ENCODE data around the gene SEMA5A. TPM values are rescaled to one million over a fixed set of nuclear protein-coding genes. Genes with fewer than 3 reads are reported as not detected.

The SEMA5A gene
- total RNA-seq, 4 donors from 2014 or later = 2.3 to 4.7 (median 3.7) TPM

DNA sequence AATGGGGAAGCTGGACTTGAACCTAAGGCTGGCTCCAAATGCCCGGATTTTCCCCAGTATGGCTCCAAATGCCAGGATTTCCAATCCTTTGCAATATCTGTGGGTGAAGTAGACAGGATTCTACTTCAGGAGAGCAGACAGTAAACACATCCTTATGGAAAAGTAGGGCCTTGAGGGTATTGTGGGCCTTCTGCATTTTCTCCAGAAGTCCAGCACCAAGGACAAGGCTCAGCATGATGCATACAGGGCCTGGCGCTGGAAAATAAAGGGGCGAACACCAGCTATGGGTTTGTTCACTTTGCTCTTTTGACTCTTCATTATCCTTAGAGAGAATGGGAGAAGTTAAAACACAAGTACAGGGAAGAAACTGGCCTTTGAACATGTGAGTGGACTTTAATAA, 347.5 kb downstream of the SEMA5A start:
- no peak overlapping the region for H3K27ac ChIP-seq
- H3K9me3 ChIP-seq = no peaks in the 10 kb centered on the region
- no peaks in the 10 kb centered on the region for H3K4me1 ChIP-seq
- TF ChIP-seq EP300 (IDR thresholded peaks at IDR 0.05) = no peak
- TF ChIP-seq POLR2AphosphoS5 (IDR thresholded peaks at IDR 0.05) = no peak
- no peak for TF ChIP-seq POLR2A (IDR thresholded peaks at IDR 0.05)
- no peak for ATAC-seq
- H3K4me3 ChIP-seq = no peak overlapping the region
- H3K27me3 ChIP-seq = no peaks in the 10 kb centered on the region
- 96 to 100% methylated on average over 1 to 3 of the region's 3 CpGs for WGBS, 2 donors (ENCODE audit: low coverage in 1 of 2)
- H3K36me3 ChIP-seq = no peaks in the 10 kb centered on the region

DNA sequence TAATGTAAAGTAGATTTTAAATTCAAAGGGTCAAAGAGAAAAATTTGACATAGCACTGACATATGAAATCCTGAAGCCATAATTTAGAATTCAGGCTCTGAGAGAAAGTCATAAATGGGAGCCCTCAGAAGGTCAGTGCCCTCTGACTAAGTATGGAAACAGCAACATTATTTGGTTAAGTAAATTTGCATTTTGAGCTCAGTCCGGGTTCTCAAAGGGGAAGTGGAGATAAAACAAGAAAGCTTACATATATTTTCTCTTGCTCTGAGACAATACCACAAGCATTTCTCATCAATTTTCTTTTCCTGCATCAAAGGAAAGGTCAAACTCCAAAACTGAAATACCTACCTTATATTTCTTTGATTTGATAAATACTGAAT, 348.0 kb downstream of the SEMA5A start:
- Histone ChIP-seq H3K27me3 (no peaks in the 10 kb centered on the region), H3K36me3 (no peaks in the 10 kb centered on the region), H3K4me3 (no peak overlapping the region), H3K4me1 (no peaks in the 10 kb centered on the region), H3K27ac (no peak overlapping the region), H3K9me3 (no peaks in the 10 kb centered on the region)
- ATAC-seq = no peak
- TF ChIP-seq EP300 (IDR thresholded peaks at IDR 0.05) (no peak), POLR2AphosphoS5 (IDR thresholded peaks at IDR 0.05) (no peak), POLR2A (IDR thresholded peaks at IDR 0.05) (no peak)
- TF ChIP-seq, protein P1, sequence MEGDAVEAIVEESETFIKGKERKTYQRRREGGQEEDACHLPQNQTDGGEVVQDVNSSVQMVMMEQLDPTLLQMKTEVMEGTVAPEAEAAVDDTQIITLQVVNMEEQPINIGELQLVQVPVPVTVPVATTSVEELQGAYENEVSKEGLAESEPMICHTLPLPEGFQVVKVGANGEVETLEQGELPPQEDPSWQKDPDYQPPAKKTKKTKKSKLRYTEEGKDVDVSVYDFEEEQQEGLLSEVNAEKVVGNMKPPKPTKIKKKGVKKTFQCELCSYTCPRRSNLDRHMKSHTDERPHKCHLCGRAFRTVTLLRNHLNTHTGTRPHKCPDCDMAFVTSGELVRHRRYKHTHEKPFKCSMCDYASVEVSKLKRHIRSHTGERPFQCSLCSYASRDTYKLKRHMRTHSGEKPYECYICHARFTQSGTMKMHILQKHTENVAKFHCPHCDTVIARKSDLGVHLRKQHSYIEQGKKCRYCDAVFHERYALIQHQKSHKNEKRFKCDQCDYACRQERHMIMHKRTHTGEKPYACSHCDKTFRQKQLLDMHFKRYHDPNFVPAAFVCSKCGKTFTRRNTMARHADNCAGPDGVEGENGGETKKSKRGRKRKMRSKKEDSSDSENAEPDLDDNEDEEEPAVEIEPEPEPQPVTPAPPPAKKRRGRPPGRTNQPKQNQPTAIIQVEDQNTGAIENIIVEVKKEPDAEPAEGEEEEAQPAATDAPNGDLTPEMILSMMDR (IDR thresholded peaks at IDR 0.05) = no peak
- 47 to 53% methylated on average over 1 of the region's 1 CpG for WGBS, 2 donors (ENCODE audit: low coverage in 1 of 2)

DNA sequence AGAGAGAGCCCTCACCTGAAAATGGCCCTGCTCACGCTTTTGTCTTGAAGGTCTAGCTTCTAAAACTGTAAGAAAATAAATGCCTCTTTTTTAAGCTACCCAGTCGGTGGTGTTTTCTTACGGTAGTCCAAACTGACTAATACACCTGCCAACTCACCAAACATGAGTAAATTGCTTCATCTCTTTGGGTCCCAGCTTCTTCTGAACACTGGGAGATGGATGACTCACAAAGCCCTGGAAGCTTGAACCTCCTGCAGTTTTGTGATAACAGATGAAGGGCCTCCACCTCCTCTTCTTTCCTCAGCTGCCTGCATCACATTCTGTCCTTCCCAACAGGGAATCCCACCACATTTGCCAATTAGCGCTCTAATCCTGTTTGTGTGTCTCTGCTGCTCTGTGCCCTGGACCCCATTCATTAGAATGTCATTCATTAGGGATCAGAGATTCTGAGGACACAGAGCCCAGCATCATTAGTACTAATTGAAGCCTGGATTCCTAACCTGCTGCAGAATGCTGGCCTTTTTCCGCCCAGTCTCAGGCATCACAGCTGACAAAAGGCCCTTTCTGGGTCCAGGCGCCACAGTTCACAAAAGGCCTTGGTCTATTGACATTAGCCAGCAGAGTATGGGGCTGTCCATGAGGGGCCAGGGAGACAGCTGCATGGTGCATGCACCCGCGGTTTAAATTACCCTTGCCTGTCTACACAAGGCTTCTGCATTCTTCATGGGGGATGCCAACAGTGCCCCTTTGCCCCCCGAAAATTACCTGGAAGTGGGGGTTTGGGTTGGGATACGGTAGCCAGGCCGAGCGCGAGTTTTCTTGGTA, 349.3 kb downstream of the SEMA5A start:
- no peaks in the 10 kb centered on the region for H3K27me3 ChIP-seq
- 71 to 77% methylated on average over 2 to 3 of the region's 13 CpGs for WGBS, 2 donors (ENCODE audit: low coverage in 1 of 2)
- H3K27ac ChIP-seq = no peak overlapping the region
- no peak overlapping the region for H3K4me3 ChIP-seq
- H3K36me3 ChIP-seq = no peaks in the 10 kb centered on the region
- TF ChIP-seq POLR2A (IDR thresholded peaks at IDR 0.05) (no peak), POLR2AphosphoS5 (IDR thresholded peaks at IDR 0.05) (no peak), EP300 (IDR thresholded peaks at IDR 0.05) (no peak)
- TF ChIP-seq, protein P1 (IDR thresholded peaks at IDR 0.05) = no peak
- ATAC-seq = no peak
- no peaks in the 10 kb centered on the region for H3K4me1 ChIP-seq
- H3K9me3 ChIP-seq = no peaks in the 10 kb centered on the region

DNA sequence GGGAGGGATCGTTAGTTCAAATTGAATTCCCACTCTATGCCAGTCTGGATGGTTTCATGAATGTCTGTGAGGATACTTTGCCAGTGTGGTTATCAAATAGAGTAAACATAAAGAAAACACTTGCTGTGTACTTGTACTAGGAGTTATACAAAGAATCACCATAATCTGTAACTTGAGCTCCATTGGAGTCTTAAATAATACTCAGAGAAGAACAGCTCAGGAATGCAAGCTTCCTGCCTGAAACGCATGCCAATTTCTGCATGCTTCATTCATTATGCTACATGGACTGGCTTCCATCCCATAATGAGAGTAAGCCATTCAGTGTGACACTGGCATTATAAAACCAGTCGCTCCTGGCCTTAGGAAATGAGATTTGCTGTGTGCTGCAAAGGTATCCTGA, 351.4 kb downstream of the SEMA5A start:
- ATAC-seq = no peak
- Histone ChIP-seq H3K27me3 (no peaks in the 10 kb centered on the region), H3K9me3 (no peaks in the 10 kb centered on the region), H3K4me3 (no peak overlapping the region), H3K36me3 (no peaks in the 10 kb centered on the region), H3K4me1 (no peaks in the 10 kb centered on the region), H3K27ac (no peak overlapping the region)
- TF ChIP-seq POLR2A (IDR thresholded peaks at IDR 0.05) (no peak), EP300 (IDR thresholded peaks at IDR 0.05) (no peak)
- TF ChIP-seq, protein P1 (IDR thresholded peaks at IDR 0.05) = no peak
- WGBS, 2 donors (ENCODE audit: low coverage in 1 of 2) = 27 to 28% methylated on average over 2 to 3 of the region's 3 CpGs

DNA sequence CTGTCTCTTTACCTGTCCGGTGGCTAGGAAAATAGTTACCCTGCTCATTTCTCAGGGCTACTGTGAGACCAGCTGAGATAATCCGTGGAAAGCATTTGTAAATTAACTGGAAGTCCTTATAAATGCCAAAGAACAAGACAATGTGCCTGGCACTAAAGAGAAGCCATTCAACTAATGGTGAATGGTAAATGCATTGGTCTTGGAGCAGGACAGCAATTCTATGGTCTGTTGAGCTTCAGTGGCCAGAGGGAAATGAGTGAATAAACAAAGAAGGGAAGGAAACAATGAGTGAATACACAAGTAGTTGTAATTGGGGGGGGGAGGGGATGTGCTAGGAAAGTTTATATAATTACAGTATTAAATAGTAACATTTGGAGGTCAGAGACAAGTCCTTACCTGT, 353.6 kb downstream of the SEMA5A start:
- no peaks in the 10 kb centered on the region for H3K4me1 ChIP-seq
- TF ChIP-seq POLR2A (IDR thresholded peaks at IDR 0.05) (no peak), POLR2AphosphoS5 (IDR thresholded peaks at IDR 0.05) (no peak), EP300 (IDR thresholded peaks at IDR 0.05) (no peak)
- TF ChIP-seq, protein P1 (IDR thresholded peaks at IDR 0.05) = no peak

More for the DNA sequence above, 353.6 kb downstream of the SEMA5A start:
- 80% methylated on average over 2 of the region's 2 CpGs; no CpG with 5 or more reads in 1 of the 2 donors for WGBS, 2 donors (ENCODE audit: low coverage in 1 of 2)
- no peaks in the 10 kb centered on the region for H3K9me3 ChIP-seq
- H3K4me3 ChIP-seq = no peak overlapping the region
- no peaks in the 10 kb centered on the region for H3K27me3 ChIP-seq
- H3K27ac ChIP-seq = no peak overlapping the region
- ATAC-seq = no peak
- H3K36me3 ChIP-seq = no peaks in the 10 kb centered on the region

Data from gastroesophageal sphincter (tissue), 4 donors.